ENCODE data around the gene TNFRSF18. TPM values are rescaled to one million over a fixed set of nuclear protein-coding genes. Genes with fewer than 3 reads are reported as not detected.
A peak's percentile ranks its signal among the peaks of the same experiment; 100 is the strongest.

Gene TNFRSF18
- total and polyA plus RNA-seq, 2 experiments from 2014 or later, result 1.3 TPM; not detected in 1

DNA sequence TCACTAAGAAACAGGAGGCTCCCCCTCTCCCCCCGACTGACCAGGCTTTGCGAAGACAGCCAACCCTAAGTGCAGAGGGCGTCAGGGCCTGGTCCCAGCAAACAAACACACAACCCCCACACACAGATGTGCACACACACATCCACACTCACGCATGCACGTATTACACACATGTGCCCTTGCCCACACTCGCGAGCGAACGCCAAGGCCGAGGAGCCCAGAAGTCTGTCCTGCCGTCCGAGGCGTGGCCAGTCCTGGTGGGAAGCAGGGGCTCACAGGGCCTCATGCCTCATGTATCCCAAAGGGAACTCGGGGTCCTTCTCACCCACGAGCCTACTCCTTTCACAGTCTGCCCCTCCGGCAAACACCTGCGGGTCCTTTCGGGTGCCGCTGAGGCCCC, 23.4 kb upstream of the TNFRSF18 start:
- Histone ChIP-seq H3K27me3 (no peaks in the 10 kb centered on the region), H2AFZ (no peak overlapping the region), H3K79me2 (peaks cover 78% of the 10 kb centered on the region), H4K20me1 (ENCODE audit: insufficient read depth, poor library complexity, severe bottlenecking) (peaks cover 38% of the 10 kb centered on the region), H3K9me3 (ENCODE audit: low read depth) (no peaks in the 10 kb centered on the region), H3K9me2 (replicated peaks; ENCODE audit: insufficient read depth) (no peaks in the 10 kb centered on the region), H3K4me1 (ENCODE audit: insufficient read depth) (peaks cover 18% of the 10 kb centered on the region), H3K4me3 (no peak overlapping the region), H3K4me2 (peak overlapping the region; percentile 91), H3K27ac (peak overlapping the region; percentile 95), H3K36me3 (replicated peaks; ENCODE audit: insufficient read depth, low read depth) (no peaks in the 10 kb centered on the region)
- no peak for DNase-seq (ENCODE audit: low spot score)
- TF ChIP-seq EZH2phosphoT487 (IDR thresholded peaks at IDR 0.05; ENCODE audit: low read depth, severe bottlenecking, unreplicated experiment), result no peak
- no peak for TF ChIP-seq CTCF (IDR thresholded peaks at IDR 0.05; ENCODE audit: poor library complexity)
- TF ChIP-seq EZH2 (IDR thresholded peaks at IDR 0.05; ENCODE audit: borderline replicate concordance), result no peak
- WGBS (ENCODE audit: low lambda C conversion rate, missing lambda C conversion rate), result 95% methylated on average over 19 of the region's 19 CpGs

DNA sequence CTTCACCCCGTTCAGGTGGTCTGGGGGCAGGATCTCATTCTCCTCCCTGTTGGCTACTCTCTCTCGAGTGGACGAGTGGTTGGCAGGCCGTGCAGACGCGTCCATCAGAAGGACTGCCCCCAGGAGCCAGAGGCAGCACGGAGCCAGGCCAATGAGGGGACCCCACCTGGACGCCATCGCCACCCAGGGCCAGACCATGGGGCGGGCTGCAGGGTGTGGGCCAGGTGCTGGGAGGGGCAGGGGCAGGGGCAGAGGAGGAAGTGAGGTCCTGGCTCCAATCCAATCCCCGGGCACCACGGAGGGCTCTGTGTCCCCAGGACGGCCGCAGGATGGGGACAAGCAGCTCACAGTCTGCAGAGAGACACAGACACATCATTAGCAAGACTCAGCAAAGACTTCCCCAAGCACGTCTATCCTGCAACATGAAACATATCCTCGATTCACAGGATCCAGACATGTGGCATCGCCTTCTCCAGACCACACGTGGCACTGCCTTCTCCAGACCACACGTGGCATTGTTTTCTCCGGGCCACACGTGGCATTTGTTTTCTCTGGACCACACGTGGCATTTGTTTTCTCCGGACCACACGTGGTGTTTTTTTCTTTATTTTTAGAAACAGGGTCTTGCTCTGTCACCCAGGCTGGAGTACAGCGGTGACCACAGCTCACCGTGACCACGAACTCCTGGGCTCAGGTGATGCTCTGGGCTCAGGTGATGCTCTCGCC, 22.4 kb upstream of the TNFRSF18 start:
- H3K27ac ChIP-seq, result no peak overlapping the region
- no peak overlapping the region for H2AFZ ChIP-seq
- peaks cover 18% of the 10 kb centered on the region for H3K4me1 ChIP-seq (ENCODE audit: insufficient read depth)
- H3K27me3 ChIP-seq, result no peaks in the 10 kb centered on the region
- no peak overlapping the region for H3K4me3 ChIP-seq
- no peak for TF ChIP-seq EZH2 (IDR thresholded peaks at IDR 0.05; ENCODE audit: borderline replicate concordance)
- no peak for TF ChIP-seq EZH2phosphoT487 (IDR thresholded peaks at IDR 0.05; ENCODE audit: low read depth, severe bottlenecking, unreplicated experiment)
- no peak for TF ChIP-seq CTCF (IDR thresholded peaks at IDR 0.05; ENCODE audit: poor library complexity)
- H3K79me2 ChIP-seq, result peaks cover 75% of the 10 kb centered on the region
- H3K9me3 ChIP-seq (ENCODE audit: low read depth), result no peaks in the 10 kb centered on the region
- WGBS (ENCODE audit: low lambda C conversion rate, missing lambda C conversion rate), result 95% methylated on average over 24 of the region's 28 CpGs
- H3K36me3 ChIP-seq (replicated peaks; ENCODE audit: insufficient read depth, low read depth), result no peaks in the 10 kb centered on the region
- H3K4me2 ChIP-seq, result no peak overlapping the region
- H4K20me1 ChIP-seq (ENCODE audit: insufficient read depth, poor library complexity, severe bottlenecking), result peaks cover 44% of the 10 kb centered on the region
- no peak for DNase-seq (ENCODE audit: low spot score)
- no peaks in the 10 kb centered on the region for H3K9me2 ChIP-seq (replicated peaks; ENCODE audit: insufficient read depth)

GRCh38 chr1:1228187-1228586, 21.8 kb upstream of the TNFRSF18 start:
- Histone ChIP-seq H3K79me2 (peaks cover 69% of the 10 kb centered on the region), H3K9me2 (replicated peaks; ENCODE audit: insufficient read depth) (no peaks in the 10 kb centered on the region), H3K36me3 (replicated peaks; ENCODE audit: insufficient read depth, low read depth) (no peaks in the 10 kb centered on the region), H3K9me3 (ENCODE audit: low read depth) (no peaks in the 10 kb centered on the region), H3K4me1 (ENCODE audit: insufficient read depth) (peaks cover 18% of the 10 kb centered on the region), H2AFZ (no peak overlapping the region), H3K4me3 (no peak overlapping the region), H3K4me2 (no peak overlapping the region), H3K27ac (no peak overlapping the region), H3K27me3 (no peaks in the 10 kb centered on the region), H4K20me1 (ENCODE audit: insufficient read depth, poor library complexity, severe bottlenecking) (peaks cover 44% of the 10 kb centered on the region)
- no peak for DNase-seq (ENCODE audit: low spot score)
- WGBS (ENCODE audit: low lambda C conversion rate, missing lambda C conversion rate), result 96% methylated on average over 30 of the region's 30 CpGs
- TF ChIP-seq EZH2 (IDR thresholded peaks at IDR 0.05; ENCODE audit: borderline replicate concordance) (no peak), CTCF (IDR thresholded peaks at IDR 0.05; ENCODE audit: poor library complexity) (no peak), EZH2phosphoT487 (IDR thresholded peaks at IDR 0.05; ENCODE audit: low read depth, severe bottlenecking, unreplicated experiment) (no peak)

Data from hepatocyte (in vitro differentiated cells).